HL-60 (cell line): ENCODE measurements around the gene TLE2.

Experiments used
- DNase-seq, 2 experiments: peaks; one replicate each; pipeline ENCODE4 v3.0.0-alpha.2; 2010 to 2020; ENCODE audit warnings: low read depth in 1 of 2, low spot score in 1 of 2
- H3K27ac ChIP-seq: fragments of 250-450 bp; sonication (Bioruptor Pico); replicated peaks from 2 replicates; pipeline ENCODE4 v1.5.1; 2020; ENCODE audit warnings: mild to moderate bottlenecking, moderate library complexity
- H3K27me3 ChIP-seq: fragments of 250-450 bp; sonication (Bioruptor Pico); 2 replicates; pipeline ENCODE4 v1.5.1; 2021; ENCODE audit warnings: mild to moderate bottlenecking, moderate library complexity; ENCODE audit not compliant: insufficient read depth, poor library complexity, severe bottlenecking
- H3K4me3 ChIP-seq: replicated peaks from 2 replicates; pipeline ENCODE4 v1.5.1; 2011; ENCODE audit warnings: mild to moderate bottlenecking, control low read depth, low read length; ENCODE audit not compliant: insufficient read depth
- GABPA ChIP-seq: IDR thresholded peaks from 2 replicates; pipeline ENCODE4 v1.6.1; 2012; ENCODE audit warnings: low read depth
- POLR2AphosphoS5 ChIP-seq: IDR thresholded peaks from 2 replicates; pipeline ENCODE4 v1.6.1; 2012; ENCODE audit warnings: low read depth
- SPI1 ChIP-seq: IDR thresholded peaks from 2 replicates; pipeline ENCODE4 v1.6.1; 2012; ENCODE audit warnings: low read depth, mild to moderate bottlenecking, borderline replicate concordance
- TF ChIP-seq, protein P1 (sequence below): IDR thresholded peaks from one replicate; pipeline ENCODE4 v1.5.1; 2011; ENCODE audit warnings: low read length, control low read depth, inconsistent platforms; ENCODE audit not compliant: insufficient read depth
- TF ChIP-seq, protein P2 (sequence below): IDR thresholded peaks from 2 replicates; pipeline ENCODE4 v1.6.1; 2012; ENCODE audit warnings: low read depth; ENCODE audit not compliant: insufficient replicate concordance

Gene TLE2

DNA sequence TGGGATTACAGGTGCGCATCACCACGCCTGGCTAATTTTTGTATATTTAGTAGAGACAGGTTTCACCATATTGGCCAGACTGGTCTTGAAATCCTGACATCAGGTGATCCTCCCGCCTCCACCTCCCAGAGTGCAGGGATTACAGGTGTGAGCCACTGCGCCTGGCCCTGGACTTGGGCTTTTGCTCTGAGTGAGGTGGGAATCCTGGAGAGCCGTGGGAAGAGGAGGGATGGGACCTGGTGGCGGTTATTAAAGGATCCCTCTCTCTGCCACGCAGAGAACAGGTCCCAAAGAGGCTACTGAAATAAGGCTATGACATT lies 34.9 kb upstream of the TLE2 start:
- Histone ChIP-seq H3K27ac (no peak overlapping the region), H3K27me3 (peaks cover 5% of the 10 kb centered on the region), H3K4me3 (no peak overlapping the region)
- no peak for TF ChIP-seq SPI1
- TF ChIP-seq POLR2AphosphoS5 = no peak
- TF ChIP-seq, protein P1, sequence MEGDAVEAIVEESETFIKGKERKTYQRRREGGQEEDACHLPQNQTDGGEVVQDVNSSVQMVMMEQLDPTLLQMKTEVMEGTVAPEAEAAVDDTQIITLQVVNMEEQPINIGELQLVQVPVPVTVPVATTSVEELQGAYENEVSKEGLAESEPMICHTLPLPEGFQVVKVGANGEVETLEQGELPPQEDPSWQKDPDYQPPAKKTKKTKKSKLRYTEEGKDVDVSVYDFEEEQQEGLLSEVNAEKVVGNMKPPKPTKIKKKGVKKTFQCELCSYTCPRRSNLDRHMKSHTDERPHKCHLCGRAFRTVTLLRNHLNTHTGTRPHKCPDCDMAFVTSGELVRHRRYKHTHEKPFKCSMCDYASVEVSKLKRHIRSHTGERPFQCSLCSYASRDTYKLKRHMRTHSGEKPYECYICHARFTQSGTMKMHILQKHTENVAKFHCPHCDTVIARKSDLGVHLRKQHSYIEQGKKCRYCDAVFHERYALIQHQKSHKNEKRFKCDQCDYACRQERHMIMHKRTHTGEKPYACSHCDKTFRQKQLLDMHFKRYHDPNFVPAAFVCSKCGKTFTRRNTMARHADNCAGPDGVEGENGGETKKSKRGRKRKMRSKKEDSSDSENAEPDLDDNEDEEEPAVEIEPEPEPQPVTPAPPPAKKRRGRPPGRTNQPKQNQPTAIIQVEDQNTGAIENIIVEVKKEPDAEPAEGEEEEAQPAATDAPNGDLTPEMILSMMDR = no peak
- TF ChIP-seq, protein P2, sequence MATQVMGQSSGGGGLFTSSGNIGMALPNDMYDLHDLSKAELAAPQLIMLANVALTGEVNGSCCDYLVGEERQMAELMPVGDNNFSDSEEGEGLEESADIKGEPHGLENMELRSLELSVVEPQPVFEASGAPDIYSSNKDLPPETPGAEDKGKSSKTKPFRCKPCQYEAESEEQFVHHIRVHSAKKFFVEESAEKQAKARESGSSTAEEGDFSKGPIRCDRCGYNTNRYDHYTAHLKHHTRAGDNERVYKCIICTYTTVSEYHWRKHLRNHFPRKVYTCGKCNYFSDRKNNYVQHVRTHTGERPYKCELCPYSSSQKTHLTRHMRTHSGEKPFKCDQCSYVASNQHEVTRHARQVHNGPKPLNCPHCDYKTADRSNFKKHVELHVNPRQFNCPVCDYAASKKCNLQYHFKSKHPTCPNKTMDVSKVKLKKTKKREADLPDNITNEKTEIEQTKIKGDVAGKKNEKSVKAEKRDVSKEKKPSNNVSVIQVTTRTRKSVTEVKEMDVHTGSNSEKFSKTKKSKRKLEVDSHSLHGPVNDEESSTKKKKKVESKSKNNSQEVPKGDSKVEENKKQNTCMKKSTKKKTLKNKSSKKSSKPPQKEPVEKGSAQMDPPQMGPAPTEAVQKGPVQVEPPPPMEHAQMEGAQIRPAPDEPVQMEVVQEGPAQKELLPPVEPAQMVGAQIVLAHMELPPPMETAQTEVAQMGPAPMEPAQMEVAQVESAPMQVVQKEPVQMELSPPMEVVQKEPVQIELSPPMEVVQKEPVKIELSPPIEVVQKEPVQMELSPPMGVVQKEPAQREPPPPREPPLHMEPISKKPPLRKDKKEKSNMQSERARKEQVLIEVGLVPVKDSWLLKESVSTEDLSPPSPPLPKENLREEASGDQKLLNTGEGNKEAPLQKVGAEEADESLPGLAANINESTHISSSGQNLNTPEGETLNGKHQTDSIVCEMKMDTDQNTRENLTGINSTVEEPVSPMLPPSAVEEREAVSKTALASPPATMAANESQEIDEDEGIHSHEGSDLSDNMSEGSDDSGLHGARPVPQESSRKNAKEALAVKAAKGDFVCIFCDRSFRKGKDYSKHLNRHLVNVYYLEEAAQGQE = no peak
- TF ChIP-seq GABPA = no peak
- no peak for DNase-seq

DNA sequence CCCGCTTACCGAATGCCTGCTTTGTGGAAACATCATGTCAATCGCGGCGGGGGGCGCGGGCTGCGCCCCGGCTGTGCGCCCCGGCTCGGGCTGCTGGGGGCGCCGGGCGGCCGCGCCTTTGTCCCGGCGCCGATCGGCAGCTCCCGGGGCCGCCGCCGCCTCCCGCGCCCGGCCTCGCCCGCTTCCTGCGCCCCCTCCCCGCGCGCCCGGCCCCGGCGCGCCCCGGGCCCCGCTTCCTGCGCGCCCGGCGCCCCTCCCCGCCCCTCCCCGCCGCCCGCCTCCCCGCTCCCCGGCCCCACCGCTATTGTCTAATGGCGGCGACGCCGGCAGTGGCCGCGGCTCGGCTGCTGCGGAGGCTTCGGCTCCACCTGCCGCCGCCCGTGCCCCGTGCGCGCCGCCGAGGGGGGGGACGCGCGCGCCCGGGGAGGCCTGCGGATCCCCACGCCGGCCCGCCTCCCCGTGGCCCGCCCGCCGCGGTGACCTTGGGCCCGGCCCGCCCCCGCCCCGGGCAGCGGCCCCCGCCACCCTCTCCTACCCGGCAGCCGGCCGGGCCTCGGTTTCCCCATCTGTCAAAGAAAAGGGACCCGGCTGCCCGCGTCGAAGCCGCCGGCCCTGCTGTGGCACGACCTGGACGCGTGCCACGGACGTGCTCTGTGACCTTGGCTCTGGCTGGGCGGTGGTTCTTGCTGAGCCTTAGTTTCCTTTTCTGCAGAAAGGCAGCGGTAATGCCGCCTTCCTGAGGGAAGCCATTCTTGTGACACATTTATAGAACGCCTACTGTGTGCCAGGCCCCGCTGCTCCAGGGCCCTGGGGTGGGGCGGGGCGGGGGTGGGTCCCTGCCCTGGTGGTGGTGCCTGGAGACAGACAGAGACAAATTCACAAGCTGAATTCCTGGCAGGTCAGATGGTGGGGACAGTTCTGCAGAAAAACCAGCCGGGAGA lies 33.4 kb upstream of the TLE2 start, which contains the start of gene TLE5:
Gene TLE5 (minus strand): TSS at position 331 of the 941 bp plus-strand sequence. CDS start 295 bp downstream, at position 36.
- TF ChIP-seq POLR2AphosphoS5 (no peak), SPI1 (no peak), GABPA (no peak)
- TF ChIP-seq, protein P2 = no peak
- TF ChIP-seq, protein P1 = no peak
- DNase-seq = no peak
- H3K27me3 ChIP-seq = peaks cover 5% of the 10 kb centered on the region

DNA sequence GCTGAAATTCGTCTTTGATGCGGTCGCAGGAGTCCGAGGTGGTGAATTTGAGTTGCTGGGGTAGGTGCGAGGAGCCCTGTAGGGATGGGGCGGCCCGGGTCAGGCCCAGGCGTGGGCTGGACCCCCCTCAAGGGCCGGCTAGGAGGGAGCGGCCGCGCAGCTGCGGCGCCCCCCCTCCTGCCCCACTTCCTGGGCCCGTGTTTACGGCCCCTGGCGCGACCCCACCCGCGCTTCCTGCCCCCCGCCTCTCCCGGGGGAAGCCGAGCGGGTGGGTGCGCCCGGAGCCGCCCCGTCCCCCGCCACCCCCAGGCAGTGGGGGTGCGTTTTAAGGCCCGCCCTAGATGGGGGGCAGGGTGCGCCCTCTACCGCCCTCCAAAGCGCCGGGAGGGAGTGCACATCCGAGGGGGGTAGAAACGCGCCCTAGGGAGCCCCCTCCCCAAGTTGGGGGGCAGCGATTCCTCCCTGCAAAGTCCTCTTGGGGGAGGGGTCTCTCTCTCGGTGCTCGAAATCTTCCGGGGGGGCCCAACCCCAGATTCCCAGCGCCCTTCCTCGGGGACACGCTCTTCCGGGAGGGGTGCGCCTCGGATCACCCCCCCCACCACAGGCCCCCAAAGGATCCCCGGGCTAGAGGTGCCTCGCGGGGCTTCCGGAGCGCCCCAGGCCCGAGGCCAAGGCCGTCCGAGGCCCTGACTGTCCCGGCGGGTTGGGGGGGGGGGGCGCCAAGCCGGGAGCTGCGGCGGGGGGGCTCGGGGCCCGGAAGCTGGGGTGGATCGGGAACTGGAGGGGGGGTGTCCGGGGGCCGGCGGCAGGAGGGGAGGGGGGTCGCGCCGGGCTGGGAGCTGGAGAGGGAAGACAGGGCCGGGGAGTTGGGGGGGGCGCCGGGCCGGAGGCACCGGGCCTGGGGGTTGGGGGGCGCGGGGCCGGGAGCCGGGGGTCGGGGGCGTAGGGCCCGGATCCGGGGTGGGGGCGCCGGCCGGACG lies 32.4 kb upstream of the TLE2 start:
- TF ChIP-seq GABPA (no peak), SPI1 (no peak)
- TF ChIP-seq, protein P1 = no peak
- TF ChIP-seq, protein P2 = no peak
- Histone ChIP-seq H3K27ac (no peak overlapping the region; the same call in 1 of the 2 replicates), H3K27me3 (peaks cover 5% of the 10 kb centered on the region), H3K4me3 (peak overlapping the region; percentile 60)
- no peak for DNase-seq

More for the DNA sequence above, 33.4 kb upstream of the TLE2 start, which contains the start of gene TLE5:
- Histone ChIP-seq H3K27ac (no peak within 1 kb of the TSS; the same call in 1 of the 2 replicates), H3K4me3 (peak within 1 kb of the TSS; percentile 60)
